ENCODE results near the gene ASIC2. TPM values are rescaled to one million over a fixed set of nuclear protein-coding genes. Genes with fewer than 3 reads are reported as not detected.

ASIC2 gene
- total RNA-seq, 1 experiment from 2014 or later: 0.74 TPM

GRCh38 chr17:33152783-33153182 lies 140.3 kb downstream of the ASIC2 start:
- no peak overlapping the region for H2AK5ac ChIP-seq (ENCODE audit: insufficient read length, low read length)
- Mint-ChIP-seq H3K36me3 (ENCODE audit: insufficient read depth in 1 of 3, low read depth in 3 of 3) (no peaks in the 10 kb centered on the region), H3K27me3 (ENCODE audit: low read depth) (peaks cover under 1% of the 10 kb centered on the region; the same call in 1 of the 2 replicates), H3K4me3 (no peak overlapping the region), H3K9me3 (no peaks in the 10 kb centered on the region), H3K4me1 (peaks cover 12 to 16% of the 10 kb centered on the region in 2 experiments), H3K27ac (no peak overlapping the region)
- H2BK15ac ChIP-seq (ENCODE audit: low read depth, low read length): no peak overlapping the region
- TF ChIP-seq, protein P1, sequence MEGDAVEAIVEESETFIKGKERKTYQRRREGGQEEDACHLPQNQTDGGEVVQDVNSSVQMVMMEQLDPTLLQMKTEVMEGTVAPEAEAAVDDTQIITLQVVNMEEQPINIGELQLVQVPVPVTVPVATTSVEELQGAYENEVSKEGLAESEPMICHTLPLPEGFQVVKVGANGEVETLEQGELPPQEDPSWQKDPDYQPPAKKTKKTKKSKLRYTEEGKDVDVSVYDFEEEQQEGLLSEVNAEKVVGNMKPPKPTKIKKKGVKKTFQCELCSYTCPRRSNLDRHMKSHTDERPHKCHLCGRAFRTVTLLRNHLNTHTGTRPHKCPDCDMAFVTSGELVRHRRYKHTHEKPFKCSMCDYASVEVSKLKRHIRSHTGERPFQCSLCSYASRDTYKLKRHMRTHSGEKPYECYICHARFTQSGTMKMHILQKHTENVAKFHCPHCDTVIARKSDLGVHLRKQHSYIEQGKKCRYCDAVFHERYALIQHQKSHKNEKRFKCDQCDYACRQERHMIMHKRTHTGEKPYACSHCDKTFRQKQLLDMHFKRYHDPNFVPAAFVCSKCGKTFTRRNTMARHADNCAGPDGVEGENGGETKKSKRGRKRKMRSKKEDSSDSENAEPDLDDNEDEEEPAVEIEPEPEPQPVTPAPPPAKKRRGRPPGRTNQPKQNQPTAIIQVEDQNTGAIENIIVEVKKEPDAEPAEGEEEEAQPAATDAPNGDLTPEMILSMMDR (conservative IDR thresholded peaks at IDR 0.05): no peak
- no peak overlapping the region for H3K9ac ChIP-seq (ENCODE audit: extremely low read depth, insufficient read length, low read length)
- H4K20me1 ChIP-seq (ENCODE audit: control insufficient read depth, insufficient read depth, insufficient read length): no peaks in the 10 kb centered on the region
- H3K4me2 ChIP-seq (ENCODE audit: insufficient read depth, insufficient read length, low read length): no peak overlapping the region
- DNase-seq: no peak
- H3K14ac ChIP-seq (ENCODE audit: insufficient read depth, low read length): no peak overlapping the region
- H4K5ac ChIP-seq (ENCODE audit: insufficient read length, low read depth, low read length): no peak overlapping the region
- H3K4me1 ChIP-seq (ENCODE audit: insufficient read depth, low read length): peaks cover 7% of the 10 kb centered on the region; the same call in 1 of the 2 replicates
- no peak overlapping the region for H2BK20ac ChIP-seq (ENCODE audit: low read depth, low read length, poor library complexity, severe bottlenecking)
- WGBS (ENCODE audit: extremely low coverage, insufficient read length, low lambda C conversion rate): no CpG with 5 or more reads among the region's 7 CpGs
- H4K8ac ChIP-seq (replicated peaks; ENCODE audit: insufficient read length, low read depth, low read length): no peak overlapping the region
- H3K23me2 ChIP-seq (ENCODE audit: insufficient read length, low read depth, low read length, poor library complexity, severe bottlenecking): no peaks in the 10 kb centered on the region
- H3K9me3 ChIP-seq (ENCODE audit: control insufficient read depth, low read depth, low read length): no peaks in the 10 kb centered on the region
- no peak overlapping the region for H3K56ac ChIP-seq (ENCODE audit: insufficient read length, low read depth, low read length)
- H3K79me2 ChIP-seq (ENCODE audit: insufficient read depth, low read length): no peaks in the 10 kb centered on the region
- no peak overlapping the region for H2AFZ ChIP-seq (ENCODE audit: low read length)
- H3K18ac ChIP-seq (ENCODE audit: insufficient read length, low read depth, low read length): no peak overlapping the region
- H4K91ac ChIP-seq (ENCODE audit: insufficient read length, low read depth, low read length): no peak overlapping the region
- H2BK12ac ChIP-seq (ENCODE audit: insufficient read length, low read depth, low read length): no peak overlapping the region
- H3K27me3 ChIP-seq (ENCODE audit: insufficient read depth, low read length): no peaks in the 10 kb centered on the region
- H3K4ac ChIP-seq (ENCODE audit: low read depth, low read length): no peak overlapping the region
- H3K79me1 ChIP-seq (ENCODE audit: insufficient read depth, low read depth, low read length, poor library complexity, severe bottlenecking): no peaks in the 10 kb centered on the region
- H2BK5ac ChIP-seq (ENCODE audit: insufficient read length, low read length): no peak overlapping the region
- no peak overlapping the region for H2BK120ac ChIP-seq (ENCODE audit: low read depth, low read length, poor library complexity, severe bottlenecking)
- H3K23ac ChIP-seq (ENCODE audit: insufficient read length, low read depth, low read length): no peak overlapping the region
- no peak overlapping the region for H3K27ac ChIP-seq (ENCODE audit: insufficient read length, low read depth, low read length)
- H3T11ph ChIP-seq (ENCODE audit: low read length): no peak overlapping the region

All from H9 (cell line).